ENCODE measurements around the gene TAB2. TPM values are rescaled to one million over a fixed set of nuclear protein-coding genes. Genes with fewer than 3 reads are reported as not detected.

Gene TAB2
- total and polyA plus RNA-seq, 2 experiments from 2014 or later, result 19.8 to 59.2 TPM

- TF ChIP-seq NANOG (IDR thresholded peaks at IDR 0.05; ENCODE audit: borderline replicate concordance) (no peak), ZNF114 (CRISPR knock-in tag; IDR thresholded peaks at IDR 0.05) (no peak), POLR2AphosphoS5 (IDR thresholded peaks at IDR 0.05; ENCODE audit: low read depth) (no peak), CTCF (conservative IDR thresholded peaks at IDR 0.05; ENCODE audit: low read depth in 2 of 2) (no peak)
These were observed 14.4 kb downstream of the TAB2 start (continued) for GRCh38 chr6:149331871-149332270.

- Histone ChIP-seq H3K4me3 (no peak overlapping the region), H3K27ac (ENCODE audit: low read depth) (no peak overlapping the region), H3F3A (replicated peaks; ENCODE audit: low read depth) (no peaks in the 10 kb centered on the region), H3K27me3 (ENCODE audit: insufficient read depth) (no peaks in the 10 kb centered on the region), H4K20me1 (replicated peaks; ENCODE audit: insufficient read depth) (peaks cover 26% of the 10 kb centered on the region; the same call in 1 of the 2 replicates), H2AFZ (no peak overlapping the region), H3K9me2 (ENCODE audit: insufficient read depth) (no peaks in the 10 kb centered on the region), H3K4me1 (ENCODE audit: insufficient read depth) (peaks cover 87% of the 10 kb centered on the region), H3K36me3 (ENCODE audit: insufficient read depth) (no peaks in the 10 kb centered on the region), H3K79me2 (replicated peaks; ENCODE audit: insufficient read depth) (peaks cover 100% of the 10 kb centered on the region), H3K4me2 (peak overlapping the region; percentile 10; the same call in 1 of the 2 replicates)
- Mint-ChIP-seq H3K4me3 (no peak overlapping the region), H3K4me1 (peaks cover 82% of the 10 kb centered on the region), H3K9me3 (no peaks in the 10 kb centered on the region), H3K27me3 (ENCODE audit: insufficient read depth, low read depth, poor library complexity) (no peaks in the 10 kb centered on the region), H3K36me3 (ENCODE audit: low read depth) (no peaks in the 10 kb centered on the region), H3K27ac (peak overlapping the region; percentile 79; the same call in 1 of the 2 replicates)
- ATAC-seq (no peak), DNase-seq (ENCODE audit: low spot score) (no peak)
- TF ChIP-seq EZH2phosphoT487 (IDR thresholded peaks at IDR 0.05; ENCODE audit: unreplicated experiment) (no peak), ETS1 (IDR thresholded peaks at IDR 0.05) (no peak), EZH2 (IDR thresholded peaks at IDR 0.05; ENCODE audit: low read depth, unreplicated experiment) (no peak), STAT1 (IDR thresholded peaks at IDR 0.05; ENCODE audit: unreplicated experiment) (no peak), POLR2AphosphoS5 (IDR thresholded peaks at IDR 0.05; ENCODE audit: low read depth) (no peak), ZNF462 (CRISPR knock-in tag; IDR thresholded peaks at IDR 0.05) (no peak), NANOG (IDR thresholded peaks at IDR 0.05; ENCODE audit: borderline replicate concordance) (no peak), CTCF (conservative IDR thresholded peaks at IDR 0.05; ENCODE audit: low read depth in 2 of 2) (no peak)
These were observed 15.2 kb downstream of the TAB2 start for GRCh38 chr6:149332602-149333265.
